ENCODE data around the gene NEU1.

DNA sequence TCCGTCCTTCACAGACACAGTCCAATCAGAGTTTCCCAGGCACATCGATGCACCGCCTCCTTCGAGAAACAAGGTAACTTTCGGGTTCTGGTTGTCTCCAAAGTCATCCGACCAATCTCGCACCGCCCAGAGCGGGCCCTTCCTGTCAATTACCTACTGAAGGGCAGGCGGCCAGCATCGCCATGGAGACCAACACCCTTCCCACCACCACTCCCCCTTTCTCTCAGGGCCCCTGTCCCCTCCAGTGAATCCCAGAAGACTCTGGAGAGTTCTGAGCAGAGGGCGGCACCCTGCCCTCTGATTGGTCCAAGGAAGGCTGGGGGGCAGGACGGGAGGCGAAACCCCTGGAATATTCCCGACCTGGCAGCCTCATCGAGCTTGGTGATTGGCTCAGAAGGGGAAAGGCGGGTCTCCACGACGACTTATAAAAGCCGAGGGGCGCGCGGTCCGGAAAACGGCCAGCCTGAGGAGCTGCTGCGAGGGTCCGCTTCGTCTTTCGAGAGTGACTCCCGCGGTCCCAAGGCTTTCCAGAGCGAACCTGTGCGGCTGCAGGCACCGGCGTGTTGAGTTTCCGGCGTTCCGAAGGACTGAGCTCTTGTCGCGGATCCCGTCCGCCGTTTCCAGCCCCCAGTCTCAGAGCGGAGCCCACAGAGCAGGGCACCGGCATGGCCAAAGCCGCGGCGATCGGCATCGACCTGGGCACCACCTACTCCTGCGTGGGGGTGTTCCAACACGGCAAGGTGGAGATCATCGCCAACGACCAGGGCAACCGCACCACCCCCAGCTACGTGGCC lies 35.1 kb downstream of the NEU1 start, which contains the start of gene HSPA1B:
- no peak for TF ChIP-seq ZFP3 (CRISPR knock-in tag; IDR thresholded peaks at IDR 0.05)
- TF ChIP-seq, protein P1, sequence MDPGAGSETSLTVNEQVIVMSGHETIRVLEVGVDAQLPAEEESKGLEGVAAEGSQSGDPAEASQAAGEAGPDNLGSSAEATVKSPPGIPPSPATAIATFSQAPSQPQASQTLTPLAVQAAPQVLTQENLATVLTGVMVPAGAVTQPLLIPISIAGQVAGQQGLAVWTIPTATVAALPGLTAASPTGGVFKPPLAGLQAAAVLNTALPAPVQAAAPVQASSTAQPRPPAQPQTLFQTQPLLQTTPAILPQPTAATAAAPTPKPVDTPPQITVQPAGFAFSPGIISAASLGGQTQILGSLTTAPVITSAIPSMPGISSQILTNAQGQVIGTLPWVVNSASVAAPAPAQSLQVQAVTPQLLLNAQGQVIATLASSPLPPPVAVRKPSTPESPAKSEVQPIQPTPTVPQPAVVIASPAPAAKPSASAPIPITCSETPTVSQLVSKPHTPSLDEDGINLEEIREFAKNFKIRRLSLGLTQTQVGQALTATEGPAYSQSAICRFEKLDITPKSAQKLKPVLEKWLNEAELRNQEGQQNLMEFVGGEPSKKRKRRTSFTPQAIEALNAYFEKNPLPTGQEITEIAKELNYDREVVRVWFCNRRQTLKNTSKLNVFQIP (CRISPR knock-in tag; IDR thresholded peaks at IDR 0.05; ENCODE audit: borderline replicate concordance, low read depth), result no peak
- TF ChIP-seq TCF4 (CRISPR knock-in tag; IDR thresholded peaks at IDR 0.05; ENCODE audit: borderline replicate concordance), result no peak
- TF ChIP-seq, protein P2, sequence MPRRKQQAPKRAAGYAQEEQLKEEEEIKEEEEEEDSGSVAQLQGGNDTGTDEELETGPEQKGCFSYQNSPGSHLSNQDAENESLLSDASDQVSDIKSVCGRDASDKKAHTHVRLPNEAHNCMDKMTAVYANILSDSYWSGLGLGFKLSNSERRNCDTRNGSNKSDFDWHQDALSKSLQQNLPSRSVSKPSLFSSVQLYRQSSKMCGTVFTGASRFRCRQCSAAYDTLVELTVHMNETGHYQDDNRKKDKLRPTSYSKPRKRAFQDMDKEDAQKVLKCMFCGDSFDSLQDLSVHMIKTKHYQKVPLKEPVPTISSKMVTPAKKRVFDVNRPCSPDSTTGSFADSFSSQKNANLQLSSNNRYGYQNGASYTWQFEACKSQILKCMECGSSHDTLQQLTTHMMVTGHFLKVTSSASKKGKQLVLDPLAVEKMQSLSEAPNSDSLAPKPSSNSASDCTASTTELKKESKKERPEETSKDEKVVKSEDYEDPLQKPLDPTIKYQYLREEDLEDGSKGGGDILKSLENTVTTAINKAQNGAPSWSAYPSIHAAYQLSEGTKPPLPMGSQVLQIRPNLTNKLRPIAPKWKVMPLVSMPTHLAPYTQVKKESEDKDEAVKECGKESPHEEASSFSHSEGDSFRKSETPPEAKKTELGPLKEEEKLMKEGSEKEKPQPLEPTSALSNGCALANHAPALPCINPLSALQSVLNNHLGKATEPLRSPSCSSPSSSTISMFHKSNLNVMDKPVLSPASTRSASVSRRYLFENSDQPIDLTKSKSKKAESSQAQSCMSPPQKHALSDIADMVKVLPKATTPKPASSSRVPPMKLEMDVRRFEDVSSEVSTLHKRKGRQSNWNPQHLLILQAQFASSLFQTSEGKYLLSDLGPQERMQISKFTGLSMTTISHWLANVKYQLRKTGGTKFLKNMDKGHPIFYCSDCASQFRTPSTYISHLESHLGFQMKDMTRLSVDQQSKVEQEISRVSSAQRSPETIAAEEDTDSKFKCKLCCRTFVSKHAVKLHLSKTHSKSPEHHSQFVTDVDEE (CRISPR knock-in tag; IDR thresholded peaks at IDR 0.05), result no peak
- TF ChIP-seq BACH2 (CRISPR knock-in tag; IDR thresholded peaks at IDR 0.05; ENCODE audit: borderline replicate concordance), result no peak
- TF ChIP-seq, protein P3, sequence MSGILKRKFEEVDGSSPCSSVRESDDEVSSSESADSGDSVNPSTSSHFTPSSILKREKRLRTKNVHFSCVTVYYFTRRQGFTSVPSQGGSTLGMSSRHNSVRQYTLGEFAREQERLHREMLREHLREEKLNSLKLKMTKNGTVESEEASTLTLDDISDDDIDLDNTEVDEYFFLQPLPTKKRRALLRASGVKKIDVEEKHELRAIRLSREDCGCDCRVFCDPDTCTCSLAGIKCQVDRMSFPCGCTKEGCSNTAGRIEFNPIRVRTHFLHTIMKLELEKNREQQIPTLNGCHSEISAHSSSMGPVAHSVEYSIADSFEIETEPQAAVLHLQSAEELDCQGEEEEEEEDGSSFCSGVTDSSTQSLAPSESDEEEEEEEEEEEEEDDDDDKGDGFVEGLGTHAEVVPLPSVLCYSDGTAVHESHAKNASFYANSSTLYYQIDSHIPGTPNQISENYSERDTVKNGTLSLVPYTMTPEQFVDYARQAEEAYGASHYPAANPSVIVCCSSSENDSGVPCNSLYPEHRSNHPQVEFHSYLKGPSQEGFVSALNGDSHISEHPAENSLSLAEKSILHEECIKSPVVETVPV (CRISPR knock-in tag; IDR thresholded peaks at IDR 0.05), result no peak
- TF ChIP-seq, protein P4, sequence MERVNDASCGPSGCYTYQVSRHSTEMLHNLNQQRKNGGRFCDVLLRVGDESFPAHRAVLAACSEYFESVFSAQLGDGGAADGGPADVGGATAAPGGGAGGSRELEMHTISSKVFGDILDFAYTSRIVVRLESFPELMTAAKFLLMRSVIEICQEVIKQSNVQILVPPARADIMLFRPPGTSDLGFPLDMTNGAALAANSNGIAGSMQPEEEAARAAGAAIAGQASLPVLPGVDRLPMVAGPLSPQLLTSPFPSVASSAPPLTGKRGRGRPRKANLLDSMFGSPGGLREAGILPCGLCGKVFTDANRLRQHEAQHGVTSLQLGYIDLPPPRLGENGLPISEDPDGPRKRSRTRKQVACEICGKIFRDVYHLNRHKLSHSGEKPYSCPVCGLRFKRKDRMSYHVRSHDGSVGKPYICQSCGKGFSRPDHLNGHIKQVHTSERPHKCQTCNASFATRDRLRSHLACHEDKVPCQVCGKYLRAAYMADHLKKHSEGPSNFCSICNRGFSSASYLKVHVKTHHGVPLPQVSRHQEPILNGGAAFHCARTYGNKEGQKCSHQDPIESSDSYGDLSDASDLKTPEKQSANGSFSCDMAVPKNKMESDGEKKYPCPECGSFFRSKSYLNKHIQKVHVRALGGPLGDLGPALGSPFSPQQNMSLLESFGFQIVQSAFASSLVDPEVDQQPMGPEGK (CRISPR knock-in tag; IDR thresholded peaks at IDR 0.05; ENCODE audit: borderline replicate concordance), result no peak
- TF ChIP-seq ARNTL (CRISPR knock-in tag; IDR thresholded peaks at IDR 0.05; ENCODE audit: borderline replicate concordance, low read depth), result no peak
- no peak for TF ChIP-seq PPARA (CRISPR knock-in tag; IDR thresholded peaks at IDR 0.05; ENCODE audit: borderline replicate concordance)
- TF ChIP-seq ZNF8 (CRISPR knock-in tag; IDR thresholded peaks at IDR 0.05), result no peak
- no peak for TF ChIP-seq CSDC2 (CRISPR knock-in tag; IDR thresholded peaks at IDR 0.05)
- no peak for TF ChIP-seq OSR1 (CRISPR knock-in tag; IDR thresholded peaks at IDR 0.05)
- TF ChIP-seq, protein P5, sequence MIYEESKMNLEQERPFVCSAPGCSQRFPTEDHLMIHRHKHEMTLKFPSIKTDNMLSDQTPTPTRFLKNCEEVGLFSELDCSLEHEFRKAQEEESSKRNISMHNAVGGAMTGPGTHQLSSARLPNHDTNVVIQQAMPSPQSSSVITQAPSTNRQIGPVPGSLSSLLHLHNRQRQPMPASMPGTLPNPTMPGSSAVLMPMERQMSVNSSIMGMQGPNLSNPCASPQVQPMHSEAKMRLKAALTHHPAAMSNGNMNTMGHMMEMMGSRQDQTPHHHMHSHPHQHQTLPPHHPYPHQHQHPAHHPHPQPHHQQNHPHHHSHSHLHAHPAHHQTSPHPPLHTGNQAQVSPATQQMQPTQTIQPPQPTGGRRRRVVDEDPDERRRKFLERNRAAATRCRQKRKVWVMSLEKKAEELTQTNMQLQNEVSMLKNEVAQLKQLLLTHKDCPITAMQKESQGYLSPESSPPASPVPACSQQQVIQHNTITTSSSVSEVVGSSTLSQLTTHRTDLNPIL (CRISPR knock-in tag; IDR thresholded peaks at IDR 0.05; ENCODE audit: low read depth), result no peak
- TF ChIP-seq TOX (CRISPR knock-in tag; IDR thresholded peaks at IDR 0.05; ENCODE audit: borderline replicate concordance), result no peak
